ENCODE results near the gene TREML2. TPM values are rescaled to one million over a fixed set of nuclear protein-coding genes. Genes with fewer than 3 reads are reported as not detected.

Gene TREML2
- total RNA-seq, 4 donors from 2014 or later: 0.09 to 0.10 TPM; not detected in 2

GRCh38 chr6:41160933-41161332 lies 40.0 kb downstream of the TREML2 start:
- no peak for ATAC-seq
- no peak for DNase-seq
- no peaks in the 10 kb centered on the region for H3K36me3 ChIP-seq
- TF ChIP-seq POLR2A (IDR thresholded peaks at IDR 0.05) (no peak), CTCF (IDR thresholded peaks at IDR 0.05 in 4 of 5, conservative IDR thresholded peaks at IDR 0.05 in 1 of 5) (no peak)
- in situ Hi-C loops (cut with MboI; ENCODE audit: low sequenced_read_pairs in 4 of 4): no loop called here
- H3K27ac ChIP-seq: no peak overlapping the region
- H3K9me3 ChIP-seq: no peaks in the 10 kb centered on the region
- no peak overlapping the region for H3K4me3 ChIP-seq
- intact Hi-C loops (cut with DNase I; ENCODE audit: low total_unique reads): no loop called here
- no peaks in the 10 kb centered on the region for H3K4me1 ChIP-seq
- H3K27me3 ChIP-seq: no peaks in the 10 kb centered on the region

GRCh38 chr6:41159415-41160082 lies 41.4 kb downstream of the TREML2 start:
- Histone ChIP-seq H3K4me3 (no peak overlapping the region), H3K4me1 (no peaks in the 10 kb centered on the region), H3K9me3 (no peaks in the 10 kb centered on the region), H3K27ac (no peak overlapping the region), H3K27me3 (no peaks in the 10 kb centered on the region), H3K36me3 (no peaks in the 10 kb centered on the region)
- in situ Hi-C loops (cut with MboI; ENCODE audit: low sequenced_read_pairs in 4 of 4): no loop called here
- no peak for TF ChIP-seq POLR2A (IDR thresholded peaks at IDR 0.05)
- no peak for TF ChIP-seq CTCF (IDR thresholded peaks at IDR 0.05 in 4 of 5, conservative IDR thresholded peaks at IDR 0.05 in 1 of 5)
- intact Hi-C loops (cut with DNase I; ENCODE audit: low total_unique reads): no loop called here
- DNase-seq (no peak), ATAC-seq (no peak)

- TF ChIP-seq CTCF (IDR thresholded peaks at IDR 0.05 in 4 of 5, conservative IDR thresholded peaks at IDR 0.05 in 1 of 5) (no peak), POLR2A (IDR thresholded peaks at IDR 0.05) (no peak)
- ATAC-seq (no peak), DNase-seq (no peak)
- Histone ChIP-seq H3K27me3 (no peaks in the 10 kb centered on the region), H3K4me3 (no peak overlapping the region), H3K9me3 (no peaks in the 10 kb centered on the region), H3K27ac (no peak overlapping the region), H3K36me3 (no peaks in the 10 kb centered on the region), H3K4me1 (no peaks in the 10 kb centered on the region)
- in situ Hi-C loops (cut with MboI; ENCODE audit: low sequenced_read_pairs in 4 of 4): no loop called here
- intact Hi-C loops (cut with DNase I; ENCODE audit: low total_unique reads): no loop called here
These were observed 43.6 kb downstream of the TREML2 start for GRCh38 chr6:41157323-41157722.

GRCh38 chr6:41156771-41157170 lies 44.2 kb downstream of the TREML2 start:
- Histone ChIP-seq H3K9me3 (no peaks in the 10 kb centered on the region), H3K36me3 (no peaks in the 10 kb centered on the region), H3K4me3 (no peak overlapping the region), H3K27ac (no peak overlapping the region), H3K4me1 (no peaks in the 10 kb centered on the region), H3K27me3 (no peaks in the 10 kb centered on the region)
- intact Hi-C loops (cut with DNase I; ENCODE audit: low total_unique reads) (no loop called here), in situ Hi-C loops (cut with MboI; ENCODE audit: low sequenced_read_pairs in 4 of 4) (no loop called here)
- TF ChIP-seq CTCF (IDR thresholded peaks at IDR 0.05 in 4 of 5, conservative IDR thresholded peaks at IDR 0.05 in 1 of 5) (no peak), POLR2A (IDR thresholded peaks at IDR 0.05) (no peak)
- DNase-seq (no peak), ATAC-seq (no peak)

- no peak overlapping the region for H3K27ac ChIP-seq
- TF ChIP-seq POLR2A (IDR thresholded peaks at IDR 0.05): no peak
These were observed 44.9 kb downstream of the TREML2 start for GRCh38 chr6:41156001-41156400.

More at GRCh38 chr6:41156001-41156400, 44.9 kb downstream of the TREML2 start:
- intact Hi-C loops (cut with DNase I; ENCODE audit: low total_unique reads): no loop called here
- Histone ChIP-seq H3K4me3 (no peak overlapping the region), H3K9me3 (no peaks in the 10 kb centered on the region), H3K4me1 (no peaks in the 10 kb centered on the region), H3K36me3 (no peaks in the 10 kb centered on the region), H3K27me3 (no peaks in the 10 kb centered on the region)
- DNase-seq: no peak
- ATAC-seq: no peak
- in situ Hi-C loops (cut with MboI; ENCODE audit: low sequenced_read_pairs in 4 of 4): no loop called here
